Epithelial cell of esophagus (primary cell): ENCODE results near the gene OPALIN.

Experiments
- DNase-seq: peaks from one replicate; pipeline ENCODE4 v3.0.0; 2010; ENCODE audit warnings: low read depth
- H3K4me3 ChIP-seq: 2 replicates; pipeline ENCODE4 v1.5.1; 2011; ENCODE audit warnings: mild to moderate bottlenecking, low read length, control low read depth
- CTCF ChIP-seq: IDR thresholded peaks from 2 replicates; pipeline ENCODE4 v1.5.1; 2011; ENCODE audit warnings: low read depth, mild to moderate bottlenecking, low read length, control low read depth, inconsistent platforms; ENCODE audit not compliant: insufficient read depth; ENCODE audit errors: missing control alignments

OPALIN gene

GRCh38 chr10:96384506-96384905 lies 25.7 kb upstream of the OPALIN start:
- no peak overlapping the region for H3K4me3 ChIP-seq
- TF ChIP-seq CTCF, result no peak
- DNase-seq, result no peak

DNA sequence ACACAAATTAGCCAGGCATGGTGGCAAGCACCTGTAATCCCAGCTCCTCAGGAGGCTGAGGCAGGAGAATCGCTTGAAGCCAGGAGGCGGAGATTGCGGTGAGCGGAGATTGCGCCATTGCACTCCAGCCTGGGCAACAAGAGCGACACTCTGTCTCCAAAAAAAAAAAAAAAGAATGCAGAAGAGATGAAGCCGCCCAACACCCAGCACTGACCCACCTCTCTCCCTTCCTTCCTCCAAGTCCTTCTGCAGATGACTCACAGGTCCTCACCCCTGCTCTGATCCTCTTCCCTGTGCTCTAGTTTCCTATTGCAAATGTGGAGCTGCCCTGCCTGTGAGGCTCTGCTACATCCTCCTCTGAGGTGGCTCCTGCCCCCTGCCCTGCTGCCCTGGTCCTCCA lies 22.0 kb upstream of the OPALIN start:
- no peak for DNase-seq
- no peak overlapping the region for H3K4me3 ChIP-seq
- TF ChIP-seq CTCF, result no peak

GRCh38 chr10:96379758-96380157 lies 21.0 kb upstream of the OPALIN start:
- TF ChIP-seq CTCF, result no peak
- H3K4me3 ChIP-seq, result no peak overlapping the region
- no peak for DNase-seq

GRCh38 chr10:96378741-96379140 lies 19.9 kb upstream of the OPALIN start:
- no peak overlapping the region for H3K4me3 ChIP-seq
- no peak for TF ChIP-seq CTCF
- no peak for DNase-seq

- DNase-seq, result no peak
These were observed 19.1 kb upstream of the OPALIN start for GRCh38 chr10:96377816-96378294.

GRCh38 chr10:96376483-96376882 lies 17.7 kb upstream of the OPALIN start:
- no peak for TF ChIP-seq CTCF
- DNase-seq, result peak; percentile 57

More at GRCh38 chr10:96377816-96378294, 19.1 kb upstream of the OPALIN start:
- TF ChIP-seq CTCF, result no peak
- H3K4me3 ChIP-seq, result no peak overlapping the region

More at GRCh38 chr10:96376483-96376882, 17.7 kb upstream of the OPALIN start:
- H3K4me3 ChIP-seq, result no peak overlapping the region
